Gastroesophageal sphincter (tissue), 4 donors: ENCODE measurements around the gene DSCAML1. TPM values are rescaled to one million over a fixed set of nuclear protein-coding genes. Genes with fewer than 3 reads are reported as not detected.

Experiments used
- ATAC-seq: fragments of 150-250 bp; one replicate; pipeline ENCODE4 v1.9.1; 2016; ENCODE audit warnings: mild to moderate bottlenecking, moderate library complexity
- H3K27ac ChIP-seq, 4 donors: fragments of 200-600 bp; sonication (generic) in 3 of 4; 1 replicate in 3 of 4; 2 replicates in 1 of 4; pipeline ENCODE4 v1.5.1; 2016 to 2019
- H3K27me3 ChIP-seq: fragments of 200-600 bp; sonication (generic); one replicate; pipeline ENCODE4 v1.5.1; 2019
- H3K36me3 ChIP-seq, 2 donors: fragments of 200-600 bp; sonication (generic); one replicate each; pipeline ENCODE4 v1.5.1; 2019; ENCODE audit warnings: control low read depth in 1 of 2
- H3K4me1 ChIP-seq, 3 donors: fragments of 200-600 bp; sonication (generic); 1 replicate in 2 of 3; 2 replicates in 1 of 3; pipeline ENCODE4 v1.5.1; 2016 to 2019; ENCODE audit warnings: control low read depth in 2 of 3
- H3K4me3 ChIP-seq, 2 donors: fragments of 200-600 bp; sonication (generic); one replicate each; pipeline ENCODE4 v1.5.1; 2019; ENCODE audit warnings: mild to moderate bottlenecking in 1 of 2, moderate library complexity in 1 of 2
- H3K9me3 ChIP-seq, 3 donors: fragments of 200-600 bp; sonication (generic); one replicate each; pipeline ENCODE4 v1.5.1; 2017 to 2019; ENCODE audit warnings: control low read depth in 2 of 3
- EP300 ChIP-seq: sonication (generic); formaldehyde crosslinking; IDR thresholded peaks from one replicate; pipeline ENCODE4 v1.6.1; 2017; ENCODE audit warnings: antibody characterized with exemption, mild to moderate bottlenecking
- POLR2A ChIP-seq, 2 donors: fragments of 450-650 bp; IDR thresholded peaks; one replicate each; pipeline ENCODE4 v1.6.1; 2017; ENCODE audit warnings: antibody characterized with exemption in 2 of 2, mild to moderate bottlenecking in 2 of 2, moderate library complexity in 1 of 2
- POLR2AphosphoS5 ChIP-seq: sonication (generic); formaldehyde crosslinking; IDR thresholded peaks from one replicate; pipeline ENCODE4 v1.6.1; 2017; ENCODE audit warnings: antibody characterized with exemption
- WGBS, 2 donors: methylation state at CpG; one replicate each; pipeline ENCODE4 v1.1.5; 2018; ENCODE audit warnings: low coverage in 1 of 2; 5-methylcytosine and 5-hydroxymethylcytosine counted together
- total RNA-seq, 4 donors: library from RNA; depleted of rRNA; stranded (reverse); fragments of >200 nt; gene quantifications; one replicate each; pipeline ENCODE4 v1.1.0, GENCODE V29; 2016
- TF ChIP-seq, protein P1 (sequence below), 4 experiments: fragments of 200-600 bp in 2 of 4; fragments of 450-650 bp in 2 of 4; sonication (generic) in 1 of 4; IDR thresholded peaks; one replicate each; pipeline ENCODE4 v1.5.1; 2017 to 2019; ENCODE audit warnings: antibody characterized with exemption in 4 of 4, mild to moderate bottlenecking in 2 of 4, moderate library complexity in 2 of 4

The DSCAML1 gene
- total RNA-seq, 4 donors from 2014 or later, result 0.35 to 2.5 (median 0.73) TPM

DNA sequence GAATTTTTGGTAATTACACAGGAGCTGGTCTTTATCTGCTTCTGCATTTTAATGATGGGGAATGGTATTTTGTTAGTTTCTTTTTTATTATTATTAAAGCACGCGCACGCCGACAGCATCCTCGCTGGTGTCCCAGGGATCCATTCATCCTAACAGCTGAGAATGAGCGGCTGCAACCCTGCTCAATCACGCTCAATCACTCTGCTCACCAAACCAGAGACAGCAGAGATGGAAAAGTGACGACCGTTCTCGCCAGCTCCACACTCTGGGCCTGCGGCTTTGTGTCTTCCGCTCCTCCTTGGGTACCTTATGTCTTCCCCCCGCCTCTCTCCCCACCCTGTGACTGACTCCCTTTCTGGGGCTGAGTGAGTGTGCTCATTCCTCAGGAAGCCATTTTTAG lies 84.5 kb downstream of the DSCAML1 start:
- ATAC-seq, result no peak
- H3K4me1 ChIP-seq, result no peaks in the 10 kb centered on the region
- WGBS, 2 donors, result 84 to 93% methylated on average over 8 to 11 of the region's 13 CpGs
- TF ChIP-seq POLR2AphosphoS5 (no peak), POLR2A (IDR thresholded peaks at IDR 0.05) (no peak), EP300 (no peak)
- TF ChIP-seq, protein P1, sequence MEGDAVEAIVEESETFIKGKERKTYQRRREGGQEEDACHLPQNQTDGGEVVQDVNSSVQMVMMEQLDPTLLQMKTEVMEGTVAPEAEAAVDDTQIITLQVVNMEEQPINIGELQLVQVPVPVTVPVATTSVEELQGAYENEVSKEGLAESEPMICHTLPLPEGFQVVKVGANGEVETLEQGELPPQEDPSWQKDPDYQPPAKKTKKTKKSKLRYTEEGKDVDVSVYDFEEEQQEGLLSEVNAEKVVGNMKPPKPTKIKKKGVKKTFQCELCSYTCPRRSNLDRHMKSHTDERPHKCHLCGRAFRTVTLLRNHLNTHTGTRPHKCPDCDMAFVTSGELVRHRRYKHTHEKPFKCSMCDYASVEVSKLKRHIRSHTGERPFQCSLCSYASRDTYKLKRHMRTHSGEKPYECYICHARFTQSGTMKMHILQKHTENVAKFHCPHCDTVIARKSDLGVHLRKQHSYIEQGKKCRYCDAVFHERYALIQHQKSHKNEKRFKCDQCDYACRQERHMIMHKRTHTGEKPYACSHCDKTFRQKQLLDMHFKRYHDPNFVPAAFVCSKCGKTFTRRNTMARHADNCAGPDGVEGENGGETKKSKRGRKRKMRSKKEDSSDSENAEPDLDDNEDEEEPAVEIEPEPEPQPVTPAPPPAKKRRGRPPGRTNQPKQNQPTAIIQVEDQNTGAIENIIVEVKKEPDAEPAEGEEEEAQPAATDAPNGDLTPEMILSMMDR (IDR thresholded peaks at IDR 0.05), result no peak
- no peaks in the 10 kb centered on the region for H3K36me3 ChIP-seq
- H3K4me3 ChIP-seq, result no peak overlapping the region
- H3K9me3 ChIP-seq, result peaks cover 0 to 9% (median 0%) of the 10 kb centered on the region in 3 donors
- H3K27me3 ChIP-seq, result peaks cover 50% of the 10 kb centered on the region
- H3K27ac ChIP-seq, result no peak overlapping the region

DNA sequence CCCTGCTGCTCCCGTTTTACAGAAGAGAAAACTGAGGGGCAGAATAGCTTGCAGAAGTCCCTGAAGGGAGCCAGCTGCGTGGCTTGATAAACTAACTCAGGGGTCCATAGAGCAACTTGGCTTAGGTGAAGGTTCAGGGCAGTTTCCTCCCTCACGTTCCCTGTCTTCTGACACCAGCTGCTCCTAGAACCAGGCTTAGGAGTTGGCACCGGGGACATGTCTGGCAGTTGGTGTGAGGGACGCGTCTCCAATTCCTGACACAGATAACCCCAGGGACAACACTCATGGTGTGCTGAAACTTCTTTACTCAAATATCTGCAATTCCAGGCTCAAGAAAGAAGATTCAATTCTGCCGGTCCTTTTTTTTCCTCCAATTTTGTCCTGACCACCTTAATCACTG lies 85.7 kb downstream of the DSCAML1 start:
- Histone ChIP-seq H3K27me3 (peaks cover 49% of the 10 kb centered on the region), H3K9me3 (peaks cover 0 to 9% (median 0%) of the 10 kb centered on the region in 3 donors), H3K36me3 (no peaks in the 10 kb centered on the region), H3K4me3 (no peak overlapping the region), H3K4me1 (no peaks in the 10 kb centered on the region), H3K27ac (no peak overlapping the region)
- no peak for ATAC-seq
- no peak for TF ChIP-seq POLR2AphosphoS5
- no peak for TF ChIP-seq EP300
- TF ChIP-seq, protein P1 (IDR thresholded peaks at IDR 0.05), result no peak
- TF ChIP-seq POLR2A (IDR thresholded peaks at IDR 0.05), result no peak
- WGBS, 2 donors, result 67 to 72% methylated on average over 1 to 4 of the region's 7 CpGs

- Histone ChIP-seq H3K36me3 (no peaks in the 10 kb centered on the region), H3K4me1 (no peaks in the 10 kb centered on the region), H3K27me3 (peaks cover 46% of the 10 kb centered on the region), H3K27ac (no peak overlapping the region), H3K4me3 (no peak overlapping the region), H3K9me3 (peaks cover 0 to 9% (median 0%) of the 10 kb centered on the region in 3 donors)
- no peak for ATAC-seq
- no peak for TF ChIP-seq POLR2A (IDR thresholded peaks at IDR 0.05)
- TF ChIP-seq POLR2AphosphoS5, result no peak
- no peak for TF ChIP-seq EP300
- TF ChIP-seq, protein P1 (IDR thresholded peaks at IDR 0.05), result no peak
- 80% methylated on average over 1 to 4 of the region's 4 CpGs for WGBS, 2 donors
Measured at GRCh38 chr11:117710211-117710610, 86.8 kb downstream of the DSCAML1 start.

DNA sequence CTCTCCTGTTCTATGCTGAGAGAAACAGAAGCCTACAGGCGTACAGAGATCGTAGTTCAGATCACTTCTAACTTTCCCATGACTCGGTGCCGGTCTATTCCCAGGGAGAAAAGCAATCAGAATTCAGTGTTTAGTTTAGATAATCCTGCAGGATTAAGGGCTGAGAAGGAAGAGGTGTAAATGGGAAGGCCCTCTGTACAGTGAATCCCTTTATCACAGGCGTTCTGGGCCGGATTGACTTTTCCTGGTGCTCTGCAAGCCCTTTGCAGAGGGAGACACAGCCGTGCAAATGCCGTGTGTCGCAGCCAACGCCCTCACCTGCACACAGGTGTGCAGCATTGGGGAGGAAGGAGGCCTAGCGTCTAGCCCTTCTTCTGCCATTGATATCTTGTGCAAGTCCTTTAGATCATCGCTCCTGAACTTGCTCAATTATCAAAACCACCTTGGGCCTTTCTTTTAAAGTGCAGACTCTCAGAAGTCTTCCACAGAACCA lies 90.6 kb downstream of the DSCAML1 start:
- TF ChIP-seq POLR2A (IDR thresholded peaks at IDR 0.05), result no peak
- TF ChIP-seq POLR2AphosphoS5, result no peak
- no peak for TF ChIP-seq EP300
- TF ChIP-seq, protein P1 (IDR thresholded peaks at IDR 0.05), result no peak
- ATAC-seq, result no peak
- no peaks in the 10 kb centered on the region for H3K36me3 ChIP-seq
- no peaks in the 10 kb centered on the region for H3K4me1 ChIP-seq
- H3K9me3 ChIP-seq, result peaks cover 0 to 9% (median 0%) of the 10 kb centered on the region in 3 donors
- peaks cover 48% of the 10 kb centered on the region for H3K27me3 ChIP-seq
- H3K4me3 ChIP-seq, result no peak overlapping the region
- 80 to 86% methylated on average over 6 to 7 of the region's 12 CpGs for WGBS, 2 donors
- H3K27ac ChIP-seq, result no peak overlapping the region

DNA sequence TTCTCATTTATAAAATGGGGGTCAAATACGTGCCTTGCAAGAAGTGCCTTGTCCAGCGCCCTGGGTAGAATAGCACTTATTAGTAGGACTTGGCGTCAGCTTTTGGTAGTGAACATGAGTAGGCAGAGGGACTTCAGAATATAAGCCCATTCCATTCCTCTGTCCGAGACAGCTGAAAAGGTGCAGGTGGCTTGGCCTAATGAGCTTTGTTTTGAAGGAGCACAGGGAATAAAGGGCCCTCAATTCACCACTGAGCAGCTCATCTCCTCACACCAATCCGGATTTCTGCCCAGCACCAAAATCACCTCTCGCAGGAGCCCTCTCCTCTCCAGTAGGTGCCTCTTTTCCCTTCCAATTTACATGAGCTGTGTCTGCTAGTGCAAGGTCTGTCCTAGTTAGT lies 91.2 kb downstream of the DSCAML1 start:
- Histone ChIP-seq H3K9me3 (peaks cover 0 to 9% (median 0%) of the 10 kb centered on the region in 3 donors), H3K4me3 (no peak overlapping the region), H3K36me3 (no peaks in the 10 kb centered on the region), H3K27me3 (peaks cover 50% of the 10 kb centered on the region), H3K4me1 (no peaks in the 10 kb centered on the region), H3K27ac (no peak overlapping the region)
- TF ChIP-seq EP300 (no peak), POLR2A (IDR thresholded peaks at IDR 0.05) (no peak), POLR2AphosphoS5 (no peak)
- TF ChIP-seq, protein P1 (IDR thresholded peaks at IDR 0.05), result no peak
- ATAC-seq, result no peak
- 93 to 100% methylated on average over 1 to 6 of the region's 6 CpGs for WGBS, 2 donors
